Stimulated activated naive CD8-positive, alpha-beta T cell treated with anti-CD3 and anti-CD28 coated beads, Interleukin-15, Interleukin-2, amounts not matched to agents 100 ng/mL and 50 ng/mL, for 24 hours (primary cell): Measurements from ENCODE around the gene SFXN3.

ENCODE experiments used
- H3K27ac Mint-ChIP-seq: one replicate; pipeline ENCODE4 v1.8.0; 2021; ENCODE audit warnings: mild to moderate bottlenecking, mixed read lengths
- H3K27me3 Mint-ChIP-seq: one replicate; pipeline ENCODE4 v1.8.0; 2021; ENCODE audit warnings: mixed read lengths
- H3K36me3 Mint-ChIP-seq: one replicate; pipeline ENCODE4 v1.8.0; 2021; ENCODE audit warnings: low read depth, mixed read lengths
- H3K4me1 Mint-ChIP-seq: one replicate; pipeline ENCODE4 v1.8.0; 2021; ENCODE audit warnings: low read depth, mixed read lengths
- H3K4me3 Mint-ChIP-seq: one replicate; pipeline ENCODE4 v1.8.0; 2021; ENCODE audit warnings: mild to moderate bottlenecking, mixed read lengths
- H3K9me3 Mint-ChIP-seq: one replicate; pipeline ENCODE4 v1.8.0; 2021; ENCODE audit warnings: mixed read lengths

Gene SFXN3

GRCh38 chr10:101031128-101031795 lies at the start of gene SFXN3, which contains the start of gene PDZD7:
SFXN3 (plus strand) TSS chr10:101031234; CDS start chr10:101034695, 3,461 bp downstream.
PDZD7 (minus strand) TSS chr10:101031129; CDS start chr10:101030219, 910 bp downstream.
- Mint-ChIP-seq H3K36me3 (no peaks in the 10 kb centered on the region), H3K4me3 (peak within 1 kb of the TSS; percentile 87), H3K4me1 (peaks cover 28% of the 10 kb centered on the region), H3K27ac (peak within 1 kb of the TSS; percentile 83), H3K27me3 (no peaks in the 10 kb centered on the region), H3K9me3 (no peaks in the 10 kb centered on the region)

- Mint-ChIP-seq H3K27ac (no peak overlapping the region), H3K4me1 (peaks cover 19% of the 10 kb centered on the region), H3K9me3 (no peaks in the 10 kb centered on the region), H3K27me3 (no peaks in the 10 kb centered on the region), H3K36me3 (peaks cover 37% of the 10 kb centered on the region), H3K4me3 (no peak overlapping the region)
These were observed 47.9 kb upstream of the SFXN3 start for GRCh38 chr10:100982916-100983830.

- H3K4me3 Mint-ChIP-seq, result no peak overlapping the region
- H3K4me1 Mint-ChIP-seq, result peaks cover 28% of the 10 kb centered on the region
- peaks cover 35% of the 10 kb centered on the region for H3K36me3 Mint-ChIP-seq
These were observed 47.0 kb upstream of the SFXN3 start for GRCh38 chr10:100983868-100984671.

GRCh38 chr10:100984672-100985177 lies 46.3 kb upstream of the SFXN3 start:
- H3K36me3 Mint-ChIP-seq, result peaks cover 40% of the 10 kb centered on the region
- H3K27me3 Mint-ChIP-seq, result no peaks in the 10 kb centered on the region
- H3K9me3 Mint-ChIP-seq, result no peaks in the 10 kb centered on the region
- peaks cover 35% of the 10 kb centered on the region for H3K4me1 Mint-ChIP-seq
- no peak overlapping the region for H3K27ac Mint-ChIP-seq
- H3K4me3 Mint-ChIP-seq, result no peak overlapping the region

More at GRCh38 chr10:100983868-100984671, 47.0 kb upstream of the SFXN3 start:
- H3K27me3 Mint-ChIP-seq, result no peaks in the 10 kb centered on the region
- H3K27ac Mint-ChIP-seq, result no peak overlapping the region
- no peaks in the 10 kb centered on the region for H3K9me3 Mint-ChIP-seq

- peaks cover 37% of the 10 kb centered on the region for H3K4me1 Mint-ChIP-seq
These were observed 45.7 kb upstream of the SFXN3 start for GRCh38 chr10:100985336-100985735.

GRCh38 chr10:100986623-100986951 lies 44.4 kb upstream of the SFXN3 start:
- peak overlapping the region; percentile 99 for H3K27ac Mint-ChIP-seq

More at GRCh38 chr10:100985336-100985735, 45.7 kb upstream of the SFXN3 start:
- Mint-ChIP-seq H3K27ac (no peak overlapping the region), H3K9me3 (no peaks in the 10 kb centered on the region), H3K4me3 (no peak overlapping the region), H3K36me3 (peaks cover 43% of the 10 kb centered on the region), H3K27me3 (no peaks in the 10 kb centered on the region)

GRCh38 chr10:100986952-100987684 lies 43.9 kb upstream of the SFXN3 start, which contains the start of the genes MRPL43 and TWNK:
MRPL43 (minus strand) TSS chr10:100987497; CDS start chr10:100987443, 54 bp downstream.
TWNK (plus strand) TSS chr10:100987543; CDS start chr10:100988211, 668 bp downstream.
- no peaks in the 10 kb centered on the region for H3K9me3 Mint-ChIP-seq
- peaks cover 47% of the 10 kb centered on the region for H3K36me3 Mint-ChIP-seq
- peak within 1 kb of the TSS; percentile 99 for H3K27ac Mint-ChIP-seq
- peaks cover 47% of the 10 kb centered on the region for H3K4me1 Mint-ChIP-seq
- H3K4me3 Mint-ChIP-seq, result peak within 1 kb of the TSS; percentile 98
- H3K27me3 Mint-ChIP-seq, result no peaks in the 10 kb centered on the region

More at GRCh38 chr10:100986623-100986951, 44.4 kb upstream of the SFXN3 start:
- H3K36me3 Mint-ChIP-seq, result peaks cover 50% of the 10 kb centered on the region
- no peaks in the 10 kb centered on the region for H3K27me3 Mint-ChIP-seq
- peak overlapping the region; percentile 98 for H3K4me3 Mint-ChIP-seq
- peaks cover 47% of the 10 kb centered on the region for H3K4me1 Mint-ChIP-seq
- no peaks in the 10 kb centered on the region for H3K9me3 Mint-ChIP-seq

GRCh38 chr10:100987685-100988049 lies 43.4 kb upstream of the SFXN3 start:
- Mint-ChIP-seq H3K36me3 (peaks cover 46% of the 10 kb centered on the region), H3K4me1 (peaks cover 47% of the 10 kb centered on the region), H3K27ac (peak overlapping the region; percentile 99), H3K4me3 (peak overlapping the region; percentile 98), H3K27me3 (no peaks in the 10 kb centered on the region), H3K9me3 (no peaks in the 10 kb centered on the region)

- H3K27me3 Mint-ChIP-seq, result no peaks in the 10 kb centered on the region
- H3K36me3 Mint-ChIP-seq, result peaks cover 42% of the 10 kb centered on the region
- peak overlapping the region; percentile 99 for H3K27ac Mint-ChIP-seq
- peak overlapping the region; percentile 98 for H3K4me3 Mint-ChIP-seq
- peaks cover 47% of the 10 kb centered on the region for H3K4me1 Mint-ChIP-seq
- H3K9me3 Mint-ChIP-seq, result no peaks in the 10 kb centered on the region
These were observed 42.9 kb upstream of the SFXN3 start for GRCh38 chr10:100988166-100988565.

- Mint-ChIP-seq H3K4me3 (peak overlapping the region; percentile 98), H3K27me3 (no peaks in the 10 kb centered on the region), H3K4me1 (peaks cover 47% of the 10 kb centered on the region), H3K9me3 (no peaks in the 10 kb centered on the region), H3K27ac (peak overlapping the region; percentile 55), H3K36me3 (peaks cover 47% of the 10 kb centered on the region)
These were observed 41.9 kb upstream of the SFXN3 start for GRCh38 chr10:100989088-100989487.

GRCh38 chr10:100993986-100994708 lies 36.9 kb upstream of the SFXN3 start:
- peaks cover 38% of the 10 kb centered on the region for H3K4me1 Mint-ChIP-seq
- no peaks in the 10 kb centered on the region for H3K27me3 Mint-ChIP-seq
- peaks cover 37% of the 10 kb centered on the region for H3K36me3 Mint-ChIP-seq
- H3K4me3 Mint-ChIP-seq, result no peak overlapping the region
- no peaks in the 10 kb centered on the region for H3K9me3 Mint-ChIP-seq
- H3K27ac Mint-ChIP-seq, result no peak overlapping the region

- Mint-ChIP-seq H3K27me3 (no peaks in the 10 kb centered on the region), H3K36me3 (peaks cover 29% of the 10 kb centered on the region), H3K4me1 (peaks cover 32% of the 10 kb centered on the region), H3K27ac (no peak overlapping the region), H3K9me3 (no peaks in the 10 kb centered on the region), H3K4me3 (no peak overlapping the region)
These were observed 35.9 kb upstream of the SFXN3 start for GRCh38 chr10:100995181-100995580.

GRCh38 chr10:100996678-100997359 lies 34.2 kb upstream of the SFXN3 start:
- Mint-ChIP-seq H3K27me3 (no peaks in the 10 kb centered on the region), H3K36me3 (peaks cover 19% of the 10 kb centered on the region), H3K27ac (peak overlapping the region; percentile 83), H3K9me3 (no peaks in the 10 kb centered on the region), H3K4me1 (peaks cover 30% of the 10 kb centered on the region), H3K4me3 (peak overlapping the region; percentile 84)
